ENCODE data around the gene AMN.

- TF ChIP-seq POLR2A (IDR thresholded peaks at IDR 0.05), result no peak
- no peak for TF ChIP-seq CTCF (IDR thresholded peaks at IDR 0.05)
These were observed 43.6 kb downstream of the AMN start for GRCh38 chr14:102965971-102966655.
